Measurements from ENCODE around the gene HID1. TPM values are rescaled to one million over a fixed set of nuclear protein-coding genes. Genes with fewer than 3 reads are reported as not detected.

Gene HID1
- total RNA-seq, 1 experiment from 2014 or later, result 114 TPM

- CTCF ChIA-PET, result no interaction called here
- H3K4me1 Mint-ChIP-seq (ENCODE audit: low read depth, unreplicated experiment), result peaks cover 17% of the 10 kb centered on the region
- TF ChIP-seq, protein P1, sequence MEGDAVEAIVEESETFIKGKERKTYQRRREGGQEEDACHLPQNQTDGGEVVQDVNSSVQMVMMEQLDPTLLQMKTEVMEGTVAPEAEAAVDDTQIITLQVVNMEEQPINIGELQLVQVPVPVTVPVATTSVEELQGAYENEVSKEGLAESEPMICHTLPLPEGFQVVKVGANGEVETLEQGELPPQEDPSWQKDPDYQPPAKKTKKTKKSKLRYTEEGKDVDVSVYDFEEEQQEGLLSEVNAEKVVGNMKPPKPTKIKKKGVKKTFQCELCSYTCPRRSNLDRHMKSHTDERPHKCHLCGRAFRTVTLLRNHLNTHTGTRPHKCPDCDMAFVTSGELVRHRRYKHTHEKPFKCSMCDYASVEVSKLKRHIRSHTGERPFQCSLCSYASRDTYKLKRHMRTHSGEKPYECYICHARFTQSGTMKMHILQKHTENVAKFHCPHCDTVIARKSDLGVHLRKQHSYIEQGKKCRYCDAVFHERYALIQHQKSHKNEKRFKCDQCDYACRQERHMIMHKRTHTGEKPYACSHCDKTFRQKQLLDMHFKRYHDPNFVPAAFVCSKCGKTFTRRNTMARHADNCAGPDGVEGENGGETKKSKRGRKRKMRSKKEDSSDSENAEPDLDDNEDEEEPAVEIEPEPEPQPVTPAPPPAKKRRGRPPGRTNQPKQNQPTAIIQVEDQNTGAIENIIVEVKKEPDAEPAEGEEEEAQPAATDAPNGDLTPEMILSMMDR (IDR thresholded peaks at IDR 0.05; ENCODE audit: unreplicated experiment), result no peak
- no peaks in the 10 kb centered on the region for H3K27me3 Mint-ChIP-seq (ENCODE audit: unreplicated experiment)
- no peak overlapping the region for H3K27ac Mint-ChIP-seq (ENCODE audit: unreplicated experiment)
- no TSS peak for BruUV-seq (replicated peaks)
- intact Hi-C loops (cut with micrococcal nuclease; ENCODE audit: unreplicated experiment), result no loop called here
- no peaks in the 10 kb centered on the region for H3K9me3 Mint-ChIP-seq (ENCODE audit: low read depth, unreplicated experiment)
- peaks cover 30% of the 10 kb centered on the region for H3K36me3 Mint-ChIP-seq (ENCODE audit: insufficient read depth, unreplicated experiment)
- no peak overlapping the region for H3K4me3 Mint-ChIP-seq (ENCODE audit: low read depth, unreplicated experiment)
- DNase-seq, result no peak
Measured at GRCh38 chr17:74975943-74976342, 3.4 kb upstream of the HID1 start.

DNA sequence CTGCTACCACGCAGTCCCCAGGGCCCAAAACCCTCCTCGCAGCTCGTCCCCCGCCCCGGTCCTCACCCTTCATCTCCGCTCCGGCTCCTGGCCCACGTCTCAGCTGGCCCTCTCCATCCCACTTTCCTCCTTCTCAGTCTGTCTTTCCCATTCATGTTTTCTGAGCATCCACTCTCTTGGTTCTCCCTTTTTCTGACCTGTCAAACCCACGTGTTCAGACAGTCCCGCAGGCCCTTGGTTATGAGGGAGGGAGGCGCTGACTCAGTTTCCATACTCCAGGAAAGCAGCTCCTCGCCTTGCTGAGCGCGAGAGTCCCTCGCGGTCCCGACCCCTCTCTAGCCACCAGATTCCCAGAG lies 392 bp upstream of the HID1 start:
- CTCF ChIA-PET, result interaction anchor here (0.6 to 4.2 kb wide), 6 partner anchors 10 to 67 kb away, joined by 3 to 26 read pairs (median 8); partner anchors contain the start of genes CDR2L and MRPL58
- peaks cover 47% of the 10 kb centered on the region for H3K36me3 Mint-ChIP-seq (ENCODE audit: insufficient read depth, unreplicated experiment)
- H3K27me3 Mint-ChIP-seq (ENCODE audit: unreplicated experiment), result no peaks in the 10 kb centered on the region
- BruUV-seq (replicated peaks), result no TSS peak
- H3K9me3 Mint-ChIP-seq (ENCODE audit: low read depth, unreplicated experiment), result no peaks in the 10 kb centered on the region
- TF ChIP-seq, protein P1 (IDR thresholded peaks at IDR 0.05; ENCODE audit: unreplicated experiment), result no peak
- no peak for DNase-seq
- peaks cover 38% of the 10 kb centered on the region for H3K4me1 Mint-ChIP-seq (ENCODE audit: low read depth, unreplicated experiment)
- H3K27ac Mint-ChIP-seq (ENCODE audit: unreplicated experiment), result peak overlapping the region; percentile 76
- H3K4me3 Mint-ChIP-seq (ENCODE audit: low read depth, unreplicated experiment), result peak overlapping the region; percentile 72
- intact Hi-C loops (cut with micrococcal nuclease; ENCODE audit: unreplicated experiment), result no loop called here

DNA sequence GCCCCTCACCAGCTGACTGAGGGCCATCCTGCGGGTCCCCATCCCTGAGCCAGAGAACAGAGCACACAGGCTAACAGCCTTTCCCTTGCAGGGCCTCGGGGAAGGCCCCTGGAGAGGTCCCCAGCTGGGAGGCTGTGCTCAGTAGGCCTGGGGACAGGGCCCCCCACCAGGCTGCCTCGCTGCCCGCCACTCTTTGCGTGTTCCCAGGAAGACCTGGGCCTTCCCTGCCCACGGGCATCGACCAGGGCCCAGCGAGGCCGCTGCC lies 785 bp downstream of the HID1 start:
- no peaks in the 10 kb centered on the region for H3K27me3 Mint-ChIP-seq (ENCODE audit: unreplicated experiment)

GRCh38 chr17:74971069-74971841 lies 1.3 kb downstream of the HID1 start:
- intact Hi-C loops (cut with micrococcal nuclease; ENCODE audit: unreplicated experiment), result no loop called here
- no peak for DNase-seq
- TSS peak; percentile 51 for BruUV-seq (replicated peaks)
- Mint-ChIP-seq H3K27ac (ENCODE audit: unreplicated experiment) (peak overlapping the region; percentile 76), H3K27me3 (ENCODE audit: unreplicated experiment) (no peaks in the 10 kb centered on the region), H3K9me3 (ENCODE audit: low read depth, unreplicated experiment) (no peaks in the 10 kb centered on the region), H3K4me1 (ENCODE audit: low read depth, unreplicated experiment) (peaks cover 38% of the 10 kb centered on the region), H3K4me3 (ENCODE audit: low read depth, unreplicated experiment) (peak overlapping the region; percentile 72), H3K36me3 (ENCODE audit: insufficient read depth, unreplicated experiment) (peaks cover 47% of the 10 kb centered on the region)
- CTCF ChIA-PET, result interaction anchor here (0.7 to 4.2 kb wide), 6 partner anchors 9 to 776 kb away, joined by 3 to 26 read pairs (median 6); partner anchors contain the start of genes CDR2L and MRPL58
- TF ChIP-seq, protein P1 (IDR thresholded peaks at IDR 0.05; ENCODE audit: unreplicated experiment), result no peak

More for the DNA sequence above, 785 bp downstream of the HID1 start:
- no TSS peak for BruUV-seq (replicated peaks)
- Mint-ChIP-seq H3K36me3 (ENCODE audit: insufficient read depth, unreplicated experiment) (peaks cover 47% of the 10 kb centered on the region), H3K27ac (ENCODE audit: unreplicated experiment) (peak overlapping the region; percentile 76), H3K9me3 (ENCODE audit: low read depth, unreplicated experiment) (no peaks in the 10 kb centered on the region), H3K4me3 (ENCODE audit: low read depth, unreplicated experiment) (peak overlapping the region; percentile 72), H3K4me1 (ENCODE audit: low read depth, unreplicated experiment) (peaks cover 38% of the 10 kb centered on the region)
- intact Hi-C loops (cut with micrococcal nuclease; ENCODE audit: unreplicated experiment), result no loop called here
- TF ChIP-seq, protein P1 (IDR thresholded peaks at IDR 0.05; ENCODE audit: unreplicated experiment), result no peak
- DNase-seq, result no peak
- CTCF ChIA-PET, result interaction anchor here (0.6 to 4.2 kb wide), 7 partner anchors 10 to 775 kb away, joined by 3 to 26 read pairs (median 5); partner anchors contain the start of genes CDR2L and MRPL58
